NCI-H1417 treated with DMSO at 0.1 percent for 48 hours (cell line): ENCODE data around the gene ZNF236.
A peak's percentile ranks its signal among the peaks of the same experiment; 100 is the strongest.
"Not testable (repeated sequence)": the region's sequence is repeated elsewhere in the genome, so short reads cannot be mapped to it uniquely, and the experiment has no call there.

Experiments used
- DNase-seq: peaks from one replicate; lab custom pipeline; 2025; lab: John Stamatoyannopoulos, UW

ZNF236 gene

GRCh38 chr18:76948345-76948744 is 126.0 kb downstream of the ZNF236 start:
- no peak for DNase-seq

DNA sequence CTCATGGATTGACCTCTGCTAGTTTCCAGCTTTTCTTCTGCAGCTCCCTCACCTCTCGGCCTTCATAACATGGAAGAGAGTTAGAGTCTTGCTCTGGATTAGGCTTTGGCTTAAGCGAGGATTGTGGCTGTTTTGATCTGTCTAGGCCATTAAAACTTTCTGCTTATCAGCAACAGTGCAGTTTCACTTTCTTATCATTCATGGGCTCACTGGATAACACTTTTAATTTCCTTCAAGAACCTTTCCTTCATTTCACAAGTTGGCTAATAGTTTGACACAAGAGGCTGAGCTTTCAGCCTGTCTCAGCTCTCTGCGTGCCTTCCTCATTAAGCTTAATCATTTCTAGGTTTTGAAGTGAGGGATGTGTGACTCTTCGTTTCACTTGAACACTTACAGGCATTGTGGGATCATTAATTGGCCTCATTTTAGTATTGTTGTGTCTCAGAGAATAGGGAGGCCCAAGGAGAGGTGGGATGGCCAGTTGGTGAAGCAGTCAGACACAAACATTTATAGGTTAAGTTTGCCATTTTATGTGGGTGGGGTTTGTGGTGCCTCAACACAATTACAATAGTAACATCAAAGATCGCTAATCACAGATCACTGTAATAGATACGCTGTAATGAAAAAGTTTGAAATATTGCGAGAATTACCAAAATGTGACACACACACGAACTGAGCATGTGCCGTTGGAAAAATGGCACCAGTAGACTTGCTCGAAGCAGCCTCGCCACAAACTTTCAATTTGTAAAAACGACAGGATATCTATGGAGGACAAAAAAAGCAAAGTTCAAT is 129.3 kb downstream of the ZNF236 start:
- DNase-seq, result no peak

- no peak for DNase-seq
Observed at GRCh38 chr18:76952747-76953146, 130.4 kb downstream of the ZNF236 start.

GRCh38 chr18:76953156-76953555 is 130.8 kb downstream of the ZNF236 start:
- no peak for DNase-seq

DNA sequence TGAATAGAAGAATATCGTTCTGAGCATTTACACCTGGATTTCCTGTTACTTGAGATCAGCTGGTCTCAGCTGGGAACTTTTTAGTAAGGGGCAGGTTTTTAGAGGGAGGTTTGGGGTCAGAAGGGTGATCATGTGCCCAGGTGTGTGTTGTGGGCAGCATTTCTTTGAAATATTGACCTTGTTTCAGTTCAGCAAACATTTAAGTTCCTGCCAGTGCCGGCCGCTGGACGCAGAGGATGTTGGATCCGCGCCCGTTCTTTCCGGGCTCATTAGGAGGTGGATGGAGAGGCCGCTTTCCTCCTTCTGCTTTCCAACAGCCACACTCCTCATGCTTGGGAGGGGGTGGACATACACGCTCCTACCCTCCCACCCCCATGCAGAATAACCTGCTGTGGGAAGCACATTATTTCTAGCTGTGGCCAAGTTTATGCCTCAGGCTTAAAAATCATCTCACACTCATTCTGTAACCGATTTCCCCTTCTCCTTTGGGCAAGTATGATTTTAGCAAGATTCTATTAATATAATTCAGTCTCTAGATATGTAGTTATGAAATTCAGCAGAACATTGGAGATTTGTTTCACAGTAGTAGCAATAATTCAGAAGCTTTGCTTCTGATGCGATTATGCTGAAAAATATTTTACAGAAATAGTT is 131.4 kb downstream of the ZNF236 start:
- no peak for DNase-seq

DNA sequence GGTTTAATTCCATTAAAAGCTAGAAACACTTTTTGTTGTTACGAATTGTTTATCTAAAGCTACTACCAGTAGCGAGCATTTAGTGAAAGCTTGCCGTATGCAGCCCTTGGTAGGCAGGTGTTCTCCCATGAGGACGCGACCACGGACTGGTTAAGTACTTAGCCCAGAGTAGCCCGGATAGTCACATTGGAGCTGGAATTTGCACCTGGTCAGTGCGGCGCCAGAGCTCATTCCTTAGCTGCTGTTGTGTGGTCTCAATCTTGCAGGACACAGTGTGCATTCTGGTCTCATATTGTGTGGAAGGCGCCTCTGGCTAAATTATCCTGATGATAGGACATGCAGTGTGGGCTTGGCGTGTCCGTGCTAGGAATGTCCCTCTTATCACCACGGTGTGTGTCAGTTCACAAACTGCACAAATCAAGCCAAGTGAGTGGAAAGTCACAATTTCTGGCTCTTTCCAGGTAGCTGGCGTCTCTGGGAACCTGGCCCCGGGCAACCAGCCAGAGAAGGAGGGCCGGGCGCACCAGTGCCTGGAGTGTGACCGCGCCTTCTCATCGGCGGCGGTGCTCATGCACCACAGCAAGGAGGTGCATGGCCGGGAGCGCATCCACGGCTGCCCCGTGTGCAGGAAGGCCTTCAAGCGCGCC is 133.3 kb downstream of the ZNF236 start:
- no peak for DNase-seq

DNA sequence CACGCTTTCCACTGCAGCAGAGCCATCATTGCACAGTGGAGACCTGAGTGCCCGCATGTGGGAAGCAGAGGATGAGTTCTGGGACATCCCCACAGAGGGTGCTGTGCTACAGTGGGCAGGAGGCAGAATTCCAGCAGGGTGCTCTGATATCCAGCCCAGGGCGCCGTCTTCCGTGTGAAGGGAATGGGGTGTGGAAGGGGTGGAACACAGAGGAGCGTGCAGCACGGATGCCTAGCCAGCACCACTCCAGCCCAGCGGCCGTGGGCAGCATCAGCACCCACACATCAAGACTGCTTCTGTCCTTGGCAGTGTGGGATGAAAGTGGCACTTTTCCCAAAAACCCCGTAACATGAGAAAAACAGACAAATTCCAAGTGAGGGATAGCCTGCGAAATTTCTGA is 134.3 kb downstream of the ZNF236 start:
- no peak for DNase-seq

- DNase-seq, result no peak
Observed at GRCh38 chr18:76957384-76958355, 135.3 kb downstream of the ZNF236 start.

- peak; percentile 68 for DNase-seq
Observed at GRCh38 chr18:76958692-76959341, 136.5 kb downstream of the ZNF236 start.

DNA sequence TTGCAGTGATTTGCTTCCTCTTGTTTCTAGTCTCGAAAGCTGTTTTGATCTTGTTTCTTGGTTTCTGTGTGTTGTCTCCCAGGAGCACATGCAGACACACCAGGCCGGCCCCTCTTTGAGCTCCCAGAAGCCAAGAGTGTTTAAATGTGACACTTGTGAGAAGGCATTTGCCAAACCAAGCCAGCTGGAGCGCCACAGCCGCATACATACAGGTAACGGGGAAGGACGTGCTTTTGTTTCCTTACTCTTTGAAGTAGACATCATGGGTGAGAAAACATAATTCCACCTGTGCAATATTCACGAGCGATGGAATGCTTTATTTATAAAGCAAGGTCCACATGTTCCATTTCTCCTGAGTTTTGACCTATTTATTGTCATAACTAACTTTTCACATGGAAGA is 137.2 kb downstream of the ZNF236 start:
- DNase-seq, result no peak

DNA sequence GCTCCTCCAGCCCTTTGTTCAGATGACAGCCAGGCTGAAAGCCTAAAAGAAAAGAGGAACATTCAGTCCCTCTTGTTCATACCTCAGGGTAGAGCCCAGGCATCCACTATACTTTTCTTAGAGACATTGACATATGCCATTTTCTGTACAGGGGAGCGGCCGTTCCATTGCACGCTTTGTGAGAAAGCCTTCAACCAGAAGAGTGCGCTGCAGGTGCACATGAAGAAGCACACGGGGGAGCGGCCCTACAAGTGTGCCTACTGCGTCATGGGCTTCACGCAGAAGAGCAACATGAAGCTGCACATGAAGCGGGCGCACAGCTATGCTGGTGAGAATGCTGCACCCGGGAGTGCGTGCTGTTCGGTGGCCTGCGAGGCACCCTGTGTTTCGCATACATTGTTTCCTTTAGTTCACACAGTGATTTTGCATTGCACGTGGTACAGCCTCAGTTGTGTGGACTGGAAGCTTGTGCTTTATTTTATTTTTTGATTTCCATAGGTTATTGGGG is 138.2 kb downstream of the ZNF236 start:
- no peak for DNase-seq

- no peak for DNase-seq
Observed at GRCh38 chr18:76962851-76963250, 140.5 kb downstream of the ZNF236 start.

DNA sequence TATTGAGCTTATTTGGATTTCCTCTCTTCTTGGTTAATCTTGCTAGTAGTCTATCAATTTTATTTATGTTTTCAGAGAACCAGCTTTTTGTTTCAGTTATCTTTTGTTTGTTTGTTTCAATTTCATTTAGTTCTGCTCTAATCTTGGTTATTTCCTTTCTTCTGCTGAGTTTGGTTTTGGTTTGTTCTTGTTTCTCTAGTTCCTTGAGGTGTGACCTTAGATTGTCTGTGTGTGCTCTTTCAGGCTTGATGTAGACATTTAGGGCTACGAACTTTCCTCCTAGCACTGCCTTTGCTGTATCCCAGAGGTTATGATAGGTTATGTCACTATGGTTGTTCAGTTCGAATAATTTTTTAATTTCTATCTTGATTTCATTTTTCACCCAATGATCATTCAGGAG is 141.6 kb downstream of the ZNF236 start:
- DNase-seq, result no peak

- DNase-seq, result not testable (repeated sequence)
Observed at GRCh38 chr18:76965555-76966151, 143.3 kb downstream of the ZNF236 start.

DNA sequence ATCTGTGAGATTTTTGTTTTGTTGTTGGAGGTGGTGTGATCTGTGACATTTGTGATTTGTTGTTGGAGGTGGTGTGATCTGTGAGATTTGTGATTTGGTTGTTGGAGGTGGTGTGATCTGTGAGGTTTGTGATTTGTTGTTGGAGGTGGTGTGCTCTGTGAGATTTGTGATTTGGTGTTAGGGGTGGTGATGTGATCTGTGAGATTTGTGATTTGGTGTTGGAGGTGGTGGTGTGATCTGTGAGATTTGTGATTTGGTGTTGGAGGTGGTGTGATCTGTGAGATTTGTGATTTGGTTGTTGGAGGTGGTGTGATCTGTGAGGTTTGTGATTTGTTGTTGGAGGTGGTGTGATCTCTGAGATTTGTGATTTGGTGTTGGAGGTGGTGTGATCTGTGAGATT is 144.9 kb downstream of the ZNF236 start:
- DNase-seq, result not testable (repeated sequence)

- no peak for DNase-seq
Observed at GRCh38 chr18:76967721-76968472, 145.5 kb downstream of the ZNF236 start.

GRCh38 chr18:76970770-76971559 is 148.6 kb downstream of the ZNF236 start:
- no peak for DNase-seq

- DNase-seq, result no peak
Observed at GRCh38 chr18:76972241-76972640, 149.9 kb downstream of the ZNF236 start.

DNA sequence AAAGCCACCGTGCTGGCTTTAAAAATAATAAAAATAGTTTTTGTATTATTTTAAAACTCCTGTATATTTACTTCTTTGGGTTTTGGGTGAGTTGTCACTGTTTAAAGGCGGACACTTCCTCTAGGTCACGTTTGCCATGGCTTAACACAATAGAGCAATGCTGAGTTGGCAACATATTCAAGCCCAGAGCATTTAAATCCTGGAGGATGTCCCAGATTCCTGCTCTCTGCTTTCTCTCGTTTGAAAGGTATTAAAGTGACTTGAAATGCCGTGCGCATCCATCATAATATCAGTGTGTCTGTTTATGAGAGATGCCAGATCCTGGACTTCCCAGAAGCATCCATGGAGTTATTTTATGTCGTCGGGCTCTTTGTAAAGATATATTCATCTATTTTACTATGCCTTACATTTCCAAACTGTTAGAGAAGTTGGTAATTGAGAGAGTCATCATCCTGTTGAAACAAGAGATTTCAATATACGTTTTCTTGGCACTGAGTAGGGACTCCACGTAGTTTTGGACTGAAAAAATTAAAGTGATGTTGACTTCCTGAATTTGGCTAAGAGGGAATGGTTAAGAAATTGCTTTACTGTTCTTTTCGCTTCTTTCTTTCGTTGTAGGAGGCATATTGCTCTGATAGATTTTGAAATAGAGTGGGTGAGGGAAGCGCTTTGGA is 150.6 kb downstream of the ZNF236 start:
- DNase-seq, result no peak
